Testis (tissue), 5 donors: ENCODE measurements around the gene SRRM2. TPM values are rescaled to one million over a fixed set of nuclear protein-coding genes. Genes with fewer than 3 reads are reported as not detected.

Source experiments
- DNase-seq: peaks from one replicate; pipeline ENCODE4 v3.0.0-alpha.2; 2019
- H3K27ac ChIP-seq, 2 donors: fragments of 200-600 bp; sonication (generic); one replicate each; pipeline ENCODE4 v1.5.1; 2019
- H3K27me3 ChIP-seq: fragments of 200-600 bp; sonication (generic); one replicate; pipeline ENCODE4 v1.5.1; 2019
- H3K36me3 ChIP-seq: fragments of 200-600 bp; sonication (generic); one replicate; pipeline ENCODE4 v1.5.1; 2017; ENCODE audit warnings: low read depth; ENCODE audit errors: missing control alignments
- H3K4me1 ChIP-seq: fragments of 200-600 bp; sonication (generic); one replicate; pipeline ENCODE4 v1.5.1; 2019
- H3K4me3 ChIP-seq, 2 donors: fragments of 200-600 bp; sonication (generic); one replicate each; pipeline ENCODE4 v1.5.1; 2017 to 2019
- H3K9me3 ChIP-seq: fragments of 200-600 bp; sonication (generic); one replicate; pipeline ENCODE4 v1.5.1; 2017
- POLR2A ChIP-seq: fragments of 450-650 bp; IDR thresholded peaks from one replicate; pipeline ENCODE4 v1.6.1; 2017; ENCODE audit warnings: antibody characterized with exemption, mild to moderate bottlenecking, moderate library complexity
- WGBS, 2 donors: methylation state at CpG; one replicate each; pipeline ENCODE4 v1.1.5; 2018; 5-methylcytosine and 5-hydroxymethylcytosine counted together
- intact Hi-C: fragments of 100-400 bp; cut with DNase I; formaldehyde crosslinking; loops from one replicate; pipeline ENCODE4 v1.15.1; 2023; ENCODE audit warnings: low total_unique reads
- long read RNA-seq, 2 donors: transcript quantifications; one replicate each; lab custom pipeline, GENCODE V29; 2026
- polyA plus RNA-seq: library from polyadenylated mRNA; stranded (reverse); fragments of 350-450 nt; fragmentation: Illumina TruSeq; extraction: RNeasy Lipid Tissue Mini Kit (QIAGEN cat#74804); gene quantifications from one replicate; pipeline ENCODE4 v1.2.3, GENCODE V29; 2014; ENCODE audit warnings: low read depth, low replicate concordance; ENCODE audit not compliant: insufficient read depth
- total RNA-seq, 2 donors: library from RNA; depleted of rRNA; stranded (reverse); fragments of >200 nt; gene quantifications; one replicate each; pipeline ENCODE4 v1.2.3, GENCODE V29; 2016
- TF ChIP-seq, protein P1 (sequence below), 3 experiments: fragments of 450-650 bp in 2 of 3; fragments of 200-600 bp in 1 of 3; sonication (generic) in 1 of 3; IDR thresholded peaks; one replicate each; pipeline ENCODE4 v1.5.1; 2016 to 2019; ENCODE audit warnings: antibody characterized with exemption in 3 of 3, mild to moderate bottlenecking in 2 of 3, moderate library complexity in 1 of 3

The SRRM2 gene
- 100 to 1,000 TPM; 446 to 738 TPM for total RNA-seq
- polyA plus RNA-seq: 526 TPM
- long read RNA-seq, donor 1, transcript SRRM2-209 (3 exons, 711 nt): minor isoform, 12 of 285 reads
- long read RNA-seq, donor 1, transcript SRRM2-212 (2 exons, 1,118 nt): major isoform, 45 of 285 reads
- long read RNA-seq, donor 1, transcript SRRM2-213 (2 exons, 732 nt): minor isoform, 16 of 285 reads
- long read RNA-seq, donor 1, transcript SRRM2-218 (3 exons, 1,759 nt): minor isoform, 23 of 285 reads
- long read RNA-seq, donor 1, partial matches to known transcripts: 141 of 285 reads
- long read RNA-seq, donor 1, other reads (novel, unspliced or antisense): 6 of 285 reads
- long read RNA-seq, donor 2, transcript SRRM2-212 (2 exons, 1,118 nt): major isoform, 22 of 227 reads
- long read RNA-seq, donor 2, transcript SRRM2-218 (3 exons, 1,759 nt): minor isoform, 17 of 227 reads
- long read RNA-seq, donor 2, transcript SRRM2-213 (2 exons, 732 nt): minor isoform, 17 of 227 reads
- long read RNA-seq, donor 2, partial matches to known transcripts: 152 of 227 reads
- long read RNA-seq, donor 2, other reads (novel, unspliced or antisense): 0 of 227 reads

DNA sequence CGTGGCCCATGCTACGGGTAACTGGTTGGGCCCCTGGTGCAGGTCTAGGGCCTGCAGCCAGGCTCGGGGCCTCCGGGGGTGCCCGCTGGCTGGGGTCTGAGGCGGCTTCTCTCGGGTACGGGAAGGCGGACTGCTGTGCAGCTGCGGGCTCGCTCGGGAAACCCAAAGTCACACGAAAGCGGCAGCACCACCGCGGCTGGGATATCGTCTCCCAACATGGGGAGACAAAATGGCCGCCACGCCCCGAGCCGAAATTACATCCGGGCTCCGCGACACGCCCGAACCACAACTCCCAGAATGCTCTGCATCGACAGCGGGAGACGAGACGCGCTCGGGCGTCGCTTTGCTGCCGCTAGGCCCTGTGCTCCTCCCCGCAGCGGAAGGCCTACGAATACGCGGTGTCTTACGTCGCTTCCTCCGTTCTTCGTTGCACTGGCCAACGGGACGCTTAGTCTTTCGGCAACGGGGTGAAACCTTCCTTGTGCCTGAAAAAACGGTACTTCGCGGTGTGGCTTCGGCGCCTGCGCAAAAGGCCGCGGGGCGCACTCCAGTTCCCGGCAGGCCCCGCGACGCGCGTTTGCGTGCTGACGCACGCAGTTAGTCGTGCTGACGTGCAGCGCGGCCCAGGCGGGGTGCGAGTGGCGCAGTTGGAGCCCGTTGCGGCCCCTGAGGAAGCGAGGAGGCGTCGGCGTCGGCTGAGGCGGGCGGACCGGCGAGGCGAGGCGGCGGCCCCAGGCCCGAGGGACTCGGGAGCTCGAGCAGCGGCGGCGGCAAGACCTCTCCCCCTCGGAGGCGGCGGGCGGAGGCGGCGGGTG lies at the start of gene SRRM2:
Gene SRRM2 (plus strand): TSS at position 604 of the 815 bp plus-strand sequence. CDS start 3,727 bp downstream, outside the sequence.
- no peaks in the 10 kb centered on the region for H3K36me3 ChIP-seq
- peak within 1 kb of the TSS; percentile 91 to 95 for H3K4me3 ChIP-seq
- peak; percentile 97 for TF ChIP-seq POLR2A
- TF ChIP-seq, protein P1, sequence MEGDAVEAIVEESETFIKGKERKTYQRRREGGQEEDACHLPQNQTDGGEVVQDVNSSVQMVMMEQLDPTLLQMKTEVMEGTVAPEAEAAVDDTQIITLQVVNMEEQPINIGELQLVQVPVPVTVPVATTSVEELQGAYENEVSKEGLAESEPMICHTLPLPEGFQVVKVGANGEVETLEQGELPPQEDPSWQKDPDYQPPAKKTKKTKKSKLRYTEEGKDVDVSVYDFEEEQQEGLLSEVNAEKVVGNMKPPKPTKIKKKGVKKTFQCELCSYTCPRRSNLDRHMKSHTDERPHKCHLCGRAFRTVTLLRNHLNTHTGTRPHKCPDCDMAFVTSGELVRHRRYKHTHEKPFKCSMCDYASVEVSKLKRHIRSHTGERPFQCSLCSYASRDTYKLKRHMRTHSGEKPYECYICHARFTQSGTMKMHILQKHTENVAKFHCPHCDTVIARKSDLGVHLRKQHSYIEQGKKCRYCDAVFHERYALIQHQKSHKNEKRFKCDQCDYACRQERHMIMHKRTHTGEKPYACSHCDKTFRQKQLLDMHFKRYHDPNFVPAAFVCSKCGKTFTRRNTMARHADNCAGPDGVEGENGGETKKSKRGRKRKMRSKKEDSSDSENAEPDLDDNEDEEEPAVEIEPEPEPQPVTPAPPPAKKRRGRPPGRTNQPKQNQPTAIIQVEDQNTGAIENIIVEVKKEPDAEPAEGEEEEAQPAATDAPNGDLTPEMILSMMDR (IDR thresholded peaks at IDR 0.05): peak in 1 of 3 experiments; percentile 26
- H3K27ac ChIP-seq: peak within 1 kb of the TSS; percentile 93 to 100
- intact Hi-C loops: no loop called here
- H3K27me3 ChIP-seq: no peaks in the 10 kb centered on the region
- H3K9me3 ChIP-seq: no peaks in the 10 kb centered on the region
- 0 to 1% methylated on average over 5 to 82 of the region's 99 CpGs for WGBS, 2 donors
- DNase-seq: peak; percentile 94
- peaks cover 27% of the 10 kb centered on the region for H3K4me1 ChIP-seq

DNA sequence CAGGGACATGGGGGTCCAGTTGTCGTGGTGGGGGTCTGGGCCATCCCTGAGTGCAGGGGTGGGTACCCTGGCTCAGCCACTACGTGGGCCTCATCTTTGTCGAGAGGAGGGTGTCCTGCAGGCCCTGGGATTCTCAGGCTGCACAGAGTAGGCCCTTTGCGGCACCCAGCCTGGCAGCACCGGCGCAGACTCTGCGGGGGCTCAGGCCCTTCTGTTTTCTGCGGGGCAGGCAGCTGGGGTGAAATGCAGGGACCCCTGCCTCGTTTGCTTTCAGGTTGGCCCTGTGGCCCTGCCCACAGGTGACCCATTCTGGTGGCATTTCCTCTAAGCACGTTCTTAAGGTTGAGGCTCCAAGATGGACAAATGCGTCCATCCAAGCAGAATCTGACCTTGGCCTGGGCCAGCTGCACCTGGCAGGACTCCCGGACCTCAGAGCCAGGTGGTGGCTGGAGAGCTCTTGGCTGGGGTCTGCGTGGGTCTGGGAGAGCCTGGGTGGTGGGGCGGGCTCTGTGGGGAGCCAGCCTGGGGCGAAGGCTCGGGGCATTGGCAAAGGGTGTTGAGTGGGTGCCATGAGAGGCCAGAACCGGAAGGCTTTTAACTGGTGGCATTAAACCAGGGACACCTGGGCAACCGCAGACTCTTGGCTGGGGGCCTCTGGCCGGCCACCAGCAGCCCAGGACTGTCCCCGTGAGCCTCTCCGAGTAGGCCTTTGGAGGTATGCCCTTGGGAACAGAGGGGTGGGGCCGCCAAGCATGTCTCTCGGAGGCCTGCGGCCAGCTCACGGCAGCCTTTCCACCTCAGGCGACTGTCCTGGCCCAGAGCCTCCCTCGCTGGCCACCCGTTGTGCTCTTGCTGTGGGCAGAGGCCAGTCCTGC lies 49.3 kb upstream of the SRRM2 start:
- Histone ChIP-seq H3K36me3 (no peaks in the 10 kb centered on the region), H3K4me3 (no peak overlapping the region), H3K27me3 (no peaks in the 10 kb centered on the region), H3K27ac (no peak overlapping the region), H3K9me3 (no peaks in the 10 kb centered on the region), H3K4me1 (no peaks in the 10 kb centered on the region)
- DNase-seq: no peak
- WGBS, 2 donors: 71% methylated on average over 26 of the region's 28 CpGs; no CpG with 5 or more reads in 1 of the 2 donors
- intact Hi-C loops: no loop called here
- TF ChIP-seq, protein P1 (IDR thresholded peaks at IDR 0.05): no peak
- no peak for TF ChIP-seq POLR2A

DNA sequence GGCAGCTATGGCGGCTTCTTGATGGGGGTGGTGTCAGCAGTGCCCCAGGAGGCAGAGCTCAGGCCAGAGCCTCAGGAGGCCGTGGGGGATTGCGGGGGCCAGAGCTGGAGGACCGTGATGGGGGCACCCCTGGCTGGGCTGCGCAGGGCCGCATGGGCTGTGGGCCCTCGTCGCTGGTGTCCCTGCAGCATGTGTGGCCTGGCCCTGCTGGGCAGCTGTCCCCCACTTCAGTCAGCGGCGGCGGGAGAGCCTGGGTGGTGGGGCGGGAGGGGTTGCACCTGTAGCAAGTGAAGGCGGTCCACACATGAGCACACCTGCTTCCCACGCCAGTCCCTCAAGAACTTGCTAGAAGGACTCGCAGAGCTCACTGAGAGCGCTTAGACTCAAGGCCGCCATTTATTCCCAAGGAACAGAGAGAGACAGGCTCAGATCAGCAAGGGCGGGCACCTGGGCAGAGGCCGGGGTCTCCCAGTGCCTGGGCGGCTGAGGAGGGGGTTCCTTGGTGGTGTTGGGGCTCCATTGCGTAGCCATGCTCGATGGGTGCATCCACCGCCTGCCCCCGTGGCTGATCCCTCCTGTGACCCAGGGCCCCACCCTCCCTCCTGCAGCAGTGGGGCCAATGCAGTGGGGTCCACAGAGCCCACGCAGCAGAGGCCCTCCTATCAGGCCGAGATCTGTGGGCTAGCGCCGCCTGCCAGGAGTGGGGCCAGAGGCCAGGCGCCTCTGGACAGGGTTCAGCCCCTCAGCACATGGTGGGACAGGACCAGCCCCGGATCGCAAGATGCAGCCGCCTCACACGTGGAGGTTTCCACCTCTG lies 48.1 kb upstream of the SRRM2 start:
- Histone ChIP-seq H3K36me3 (no peaks in the 10 kb centered on the region), H3K9me3 (no peaks in the 10 kb centered on the region), H3K4me1 (no peaks in the 10 kb centered on the region), H3K27me3 (no peaks in the 10 kb centered on the region), H3K27ac (no peak overlapping the region), H3K4me3 (no peak overlapping the region)
- TF ChIP-seq, protein P1 (IDR thresholded peaks at IDR 0.05): no peak
- TF ChIP-seq POLR2A: no peak
- WGBS, 2 donors: 82 to 94% methylated on average over 5 to 33 of the region's 33 CpGs
- no peak for DNase-seq
- intact Hi-C loops: no loop called here

DNA sequence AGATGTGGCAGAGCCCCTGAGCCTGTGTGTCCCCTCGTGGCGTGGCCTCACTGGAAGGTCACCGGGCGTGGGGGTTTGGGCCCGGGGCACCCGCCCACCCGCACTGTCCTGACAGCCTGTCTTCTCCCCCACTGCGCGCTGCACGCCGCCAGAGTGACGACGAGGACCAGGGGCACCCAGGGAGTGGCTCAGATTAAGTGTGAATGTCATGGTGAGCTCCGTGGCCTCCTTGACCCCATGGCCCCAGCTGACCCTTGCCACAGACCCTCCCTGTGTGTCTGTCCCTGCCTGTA lies 47.5 kb upstream of the SRRM2 start:
- H3K4me1 ChIP-seq: no peaks in the 10 kb centered on the region
- no peak for DNase-seq
- 67 to 95% methylated on average over 1 to 14 of the region's 14 CpGs for WGBS, 2 donors
- no peaks in the 10 kb centered on the region for H3K36me3 ChIP-seq
- intact Hi-C loops: no loop called here
- H3K9me3 ChIP-seq: no peaks in the 10 kb centered on the region
- TF ChIP-seq, protein P1 (IDR thresholded peaks at IDR 0.05): no peak
- no peak for TF ChIP-seq POLR2A
- no peak overlapping the region for H3K4me3 ChIP-seq
- H3K27ac ChIP-seq: no peak overlapping the region
- H3K27me3 ChIP-seq: no peaks in the 10 kb centered on the region
